GM23338 (cell line): ENCODE measurements around the gene AGXT. TPM values are rescaled to one million over a fixed set of nuclear protein-coding genes. Genes with fewer than 3 reads are reported as not detected.

Source experiments
- ATAC-seq: fragments of 200-7000 bp; cut with Tn5 transposase; 3 replicates; pipeline ENCODE4 v1.9.1; 2020
- DNase-seq: peaks from one replicate; pipeline ENCODE4 v3.0.0-alpha.2; 2015; ENCODE audit warnings: low spot score
- H2AFZ ChIP-seq: fragments of 200-600 bp; sonication (generic); 2 replicates; pipeline ENCODE4 v1.8.0; 2016; ENCODE audit warnings: antibody characterized with exemption, mild to moderate bottlenecking, moderate library complexity
- H3F3A ChIP-seq: fragments of 200-600 bp; sonication (generic); replicated peaks from 2 replicates; pipeline ENCODE4 v1.8.0; 2017; ENCODE audit warnings: antibody characterized with exemption, mixed run types, low read depth
- H3K27ac ChIP-seq: fragments of 200-600 bp; sonication (generic); 2 replicates; pipeline ENCODE4 v1.6.1; 2016; ENCODE audit warnings: low read depth
- H3K27me3 ChIP-seq: fragments of 200-600 bp; sonication (generic); 2 replicates; pipeline ENCODE4 v1.8.0; 2016; ENCODE audit warnings: mild to moderate bottlenecking, mixed run types, moderate library complexity; ENCODE audit not compliant: insufficient read depth
- H3K36me3 ChIP-seq: fragments of 200-600 bp; sonication (generic); 2 replicates; pipeline ENCODE4 v1.8.0; 2016; ENCODE audit warnings: mild to moderate bottlenecking; ENCODE audit not compliant: insufficient read depth
- H3K4me1 ChIP-seq: fragments of 200-600 bp; sonication (generic); 2 replicates; pipeline ENCODE4 v1.8.0; 2016; ENCODE audit warnings: mild to moderate bottlenecking, moderate library complexity; ENCODE audit not compliant: insufficient read depth
- H3K4me2 ChIP-seq: fragments of 200-600 bp; sonication (generic); 2 replicates; pipeline ENCODE4 v1.7.1; 2017; ENCODE audit warnings: mixed run types
- H3K4me3 ChIP-seq: fragments of 200-600 bp; sonication (generic); 2 replicates; pipeline ENCODE4 v1.6.1; 2016; ENCODE audit warnings: mixed run types
- H3K79me2 ChIP-seq: fragments of 200-600 bp; sonication (generic); replicated peaks from 2 replicates; pipeline ENCODE4 v1.8.0; 2017; ENCODE audit warnings: mild to moderate bottlenecking; ENCODE audit not compliant: insufficient read depth
- H3K9me2 ChIP-seq: fragments of 200-600 bp; sonication (generic); 2 replicates; pipeline ENCODE4 v1.8.0; 2017; ENCODE audit not compliant: insufficient read depth
- H4K20me1 ChIP-seq: fragments of 200-600 bp; sonication (generic); replicated peaks from 2 replicates; pipeline ENCODE4 v1.8.0; 2017; ENCODE audit warnings: mild to moderate bottlenecking; ENCODE audit not compliant: insufficient read depth
- H3K27ac Mint-ChIP-seq: 2 replicates; pipeline ENCODE4 v1.8.0; 2020; ENCODE audit warnings: inconsistent platforms, mild to moderate bottlenecking, moderate library complexity, mixed read lengths
- H3K27me3 Mint-ChIP-seq: 3 replicates; pipeline ENCODE4 v1.8.0; 2022; ENCODE audit warnings: low read depth, mild to moderate bottlenecking, moderate library complexity, mixed read lengths, inconsistent platforms; ENCODE audit not compliant: insufficient read depth, poor library complexity
- H3K36me3 Mint-ChIP-seq: 3 replicates; pipeline ENCODE4 v1.8.0; 2021; ENCODE audit warnings: low read depth, mild to moderate bottlenecking, inconsistent platforms, moderate library complexity, mixed read lengths
- H3K4me1 Mint-ChIP-seq: 3 replicates; pipeline ENCODE4 v1.8.0; 2020; ENCODE audit warnings: mild to moderate bottlenecking, inconsistent platforms, mixed read lengths
- H3K4me3 Mint-ChIP-seq: 3 replicates; pipeline ENCODE4 v1.8.0; 2021; ENCODE audit warnings: moderate library complexity, mild to moderate bottlenecking, inconsistent platforms, mixed read lengths
- H3K9me3 Mint-ChIP-seq: 3 replicates; pipeline ENCODE4 v1.8.0; 2020; ENCODE audit warnings: moderate library complexity, mild to moderate bottlenecking, inconsistent platforms, mixed read lengths
- CREB1 ChIP-seq: fragments of 250-450 bp; sonication (Bioruptor Pico); IDR thresholded peaks from 2 replicates; pipeline ENCODE4 v1.5.0; 2020; ENCODE audit warnings: low read depth, mild to moderate bottlenecking, moderate library complexity
- CTCF ChIP-seq, 2 experiments: fragments of 200-600 bp in 1 of 2; sonication (generic) in 1 of 2; conservative IDR thresholded peaks; 2 replicates each; pipeline versions ENCODE4 v1.5.1 to v1.6.1; 2016 to 2017; ENCODE audit warnings: antibody characterized with exemption in 2 of 2, low read depth in 2 of 2, mild to moderate bottlenecking in 2 of 2, moderate library complexity in 1 of 2
- ETS1 ChIP-seq: IDR thresholded peaks from 2 replicates; pipeline ENCODE4 v1.6.1; 2016; ENCODE audit warnings: antibody characterized with exemption
- EZH2 ChIP-seq: fragments of 200-600 bp; sonication (generic); IDR thresholded peaks from one replicate; pipeline ENCODE4 v1.8.0; 2017; ENCODE audit warnings: antibody characterized with exemption, mild to moderate bottlenecking, low read depth; ENCODE audit not compliant: unreplicated experiment
- EZH2phosphoT487 ChIP-seq: fragments of 200-600 bp; sonication (generic); IDR thresholded peaks from one replicate; pipeline ENCODE4 v1.8.1; 2018; ENCODE audit warnings: antibody characterized with exemption; ENCODE audit not compliant: unreplicated experiment
- JUNB ChIP-seq: IDR thresholded peaks from one replicate; pipeline ENCODE4 v1.6.1; 2016; ENCODE audit warnings: antibody characterized with exemption; ENCODE audit not compliant: unreplicated experiment
- NANOG ChIP-seq: IDR thresholded peaks from 2 replicates; pipeline ENCODE4 v1.6.1; 2016; ENCODE audit warnings: antibody characterized with exemption, borderline replicate concordance
- POLR2AphosphoS5 ChIP-seq: IDR thresholded peaks from 2 replicates; pipeline ENCODE4 v1.6.1; 2016; ENCODE audit warnings: antibody characterized with exemption, low read depth
- REST ChIP-seq: IDR thresholded peaks from one replicate; pipeline ENCODE4 v1.6.1; 2018; ENCODE audit warnings: antibody characterized with exemption; ENCODE audit not compliant: unreplicated experiment
- STAT1 ChIP-seq: IDR thresholded peaks from one replicate; pipeline ENCODE4 v1.6.1; 2016; ENCODE audit warnings: antibody characterized with exemption; ENCODE audit not compliant: unreplicated experiment
- ZNF114 ChIP-seq: fragments of 250-450 bp; sonication (Bioruptor Pico); IDR thresholded peaks from 2 replicates; pipeline ENCODE4 v1.5.0; 2020; ENCODE audit warnings: mild to moderate bottlenecking, moderate library complexity
- ZNF331 ChIP-seq: fragments of 250-450 bp; sonication (Bioruptor Pico); IDR thresholded peaks from 2 replicates; pipeline ENCODE4 v1.5.0; 2020; ENCODE audit warnings: low read depth, mild to moderate bottlenecking, moderate library complexity
- ZNF462 ChIP-seq: fragments of 250-450 bp; sonication (Bioruptor Pico); IDR thresholded peaks from 2 replicates; pipeline ENCODE4 v1.5.0; 2020; ENCODE audit warnings: mild to moderate bottlenecking, moderate library complexity
- polyA plus RNA-seq: library from polyadenylated mRNA; unstranded; fragments of >200 nt; fragmentation: Nextera tagmentation; extraction: Ambion mirVana; gene quantifications from 2 replicates; pipeline ENCODE4 v1.2.1, GENCODE V29; 2016
- total RNA-seq: library from RNA; depleted of rRNA; stranded (reverse); fragments of >200 nt; shearing (Covaris generic); gene quantifications from 2 replicates; pipeline ENCODE4 v1.2.3, GENCODE V29; 2014

AGXT gene
- total and polyA plus RNA-seq, 2 experiments from 2014 or later = not detected

- Mint-ChIP-seq H3K9me3 (no peaks in the 10 kb centered on the region), H3K4me3 (no peak overlapping the region), H3K27me3 (peaks cover 5% of the 10 kb centered on the region), H3K4me1 (peaks cover 3% of the 10 kb centered on the region; the same call in 1 of the 3 replicates), H3K36me3 (no peaks in the 10 kb centered on the region), H3K27ac (no peak overlapping the region)
- no peaks in the 10 kb centered on the region for H4K20me1 ChIP-seq
- no peaks in the 10 kb centered on the region for H3F3A ChIP-seq
- no peaks in the 10 kb centered on the region for H3K27me3 ChIP-seq
- H2AFZ ChIP-seq = no peak overlapping the region
- no peak for DNase-seq
- no peak for TF ChIP-seq CTCF (conservative IDR thresholded peaks at IDR 0.05; ENCODE audit: low read depth in 2 of 2)
- TF ChIP-seq EZH2 = no peak
- no peak for TF ChIP-seq ZNF331 (CRISPR knock-in tag)
- no peak for TF ChIP-seq STAT1
- TF ChIP-seq REST = no peak
- no peak for TF ChIP-seq NANOG
- TF ChIP-seq ZNF462 (CRISPR knock-in tag) = no peak
- no peak for TF ChIP-seq JUNB
- TF ChIP-seq CREB1 = no peak
- no peak for TF ChIP-seq EZH2phosphoT487
- TF ChIP-seq POLR2AphosphoS5 = no peak
- TF ChIP-seq ZNF114 (CRISPR knock-in tag) = no peak
- no peak for TF ChIP-seq ETS1
- no peaks in the 10 kb centered on the region for H3K4me1 ChIP-seq
- no peak overlapping the region for H3K4me2 ChIP-seq
- no peaks in the 10 kb centered on the region for H3K36me3 ChIP-seq
- H3K4me3 ChIP-seq = no peak overlapping the region
- ATAC-seq = no peak; the same call in 2 of the 3 replicates
- no peaks in the 10 kb centered on the region for H3K9me2 ChIP-seq
- no peaks in the 10 kb centered on the region for H3K79me2 ChIP-seq
- no peak overlapping the region for H3K27ac ChIP-seq
These were observed 19.0 kb downstream of the AGXT start for GRCh38 chr2:240887631-240888030.
